Measurements from ENCODE around the gene AJAP1.

DNA sequence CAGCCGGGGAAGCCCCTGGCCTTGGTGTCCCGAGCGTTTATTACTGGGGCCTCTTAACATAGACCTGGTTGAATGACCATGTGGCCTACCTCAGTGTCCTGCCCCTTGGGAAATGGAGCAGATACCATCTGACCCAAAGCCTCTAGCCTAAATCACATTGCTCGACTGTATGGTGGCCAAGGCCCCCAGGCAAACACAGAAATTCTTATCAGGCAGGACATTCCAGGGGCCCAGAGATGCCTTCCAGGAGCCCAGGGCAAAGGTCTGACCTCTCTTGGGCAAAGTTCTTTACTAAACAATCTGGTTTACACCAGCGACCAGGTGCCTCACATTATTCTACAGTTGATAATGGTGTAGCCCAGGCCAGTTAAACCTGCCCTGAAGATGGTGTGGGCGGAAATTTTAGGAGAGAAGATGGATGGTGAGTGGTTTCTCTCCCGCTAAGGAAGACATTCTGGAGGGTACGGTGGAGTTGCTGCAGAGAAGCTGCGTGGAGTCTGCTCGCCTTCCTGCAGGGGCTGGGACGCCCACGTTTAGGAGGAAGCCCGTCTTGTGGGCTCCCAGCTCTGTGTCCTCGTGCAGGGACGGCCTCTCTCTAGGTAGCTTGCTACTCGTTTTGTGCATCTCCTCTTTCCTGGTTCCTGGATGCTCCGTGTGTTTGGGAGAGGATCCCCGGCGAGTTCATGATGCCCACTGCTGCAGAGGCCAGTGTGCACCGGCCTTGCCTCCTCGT, 21.2 kb downstream of the AJAP1 start:
- TF ChIP-seq, protein P1, sequence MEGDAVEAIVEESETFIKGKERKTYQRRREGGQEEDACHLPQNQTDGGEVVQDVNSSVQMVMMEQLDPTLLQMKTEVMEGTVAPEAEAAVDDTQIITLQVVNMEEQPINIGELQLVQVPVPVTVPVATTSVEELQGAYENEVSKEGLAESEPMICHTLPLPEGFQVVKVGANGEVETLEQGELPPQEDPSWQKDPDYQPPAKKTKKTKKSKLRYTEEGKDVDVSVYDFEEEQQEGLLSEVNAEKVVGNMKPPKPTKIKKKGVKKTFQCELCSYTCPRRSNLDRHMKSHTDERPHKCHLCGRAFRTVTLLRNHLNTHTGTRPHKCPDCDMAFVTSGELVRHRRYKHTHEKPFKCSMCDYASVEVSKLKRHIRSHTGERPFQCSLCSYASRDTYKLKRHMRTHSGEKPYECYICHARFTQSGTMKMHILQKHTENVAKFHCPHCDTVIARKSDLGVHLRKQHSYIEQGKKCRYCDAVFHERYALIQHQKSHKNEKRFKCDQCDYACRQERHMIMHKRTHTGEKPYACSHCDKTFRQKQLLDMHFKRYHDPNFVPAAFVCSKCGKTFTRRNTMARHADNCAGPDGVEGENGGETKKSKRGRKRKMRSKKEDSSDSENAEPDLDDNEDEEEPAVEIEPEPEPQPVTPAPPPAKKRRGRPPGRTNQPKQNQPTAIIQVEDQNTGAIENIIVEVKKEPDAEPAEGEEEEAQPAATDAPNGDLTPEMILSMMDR (IDR thresholded peaks at IDR 0.05) = no peak
- TF ChIP-seq POLR2AphosphoS5 (IDR thresholded peaks at IDR 0.05) = no peak
- no peak for TF ChIP-seq POLR2A (IDR thresholded peaks at IDR 0.05)

All from sigmoid colon (tissue), 4 donors.